Karpas-422 (cell line): ENCODE data around the gene HBQ1. TPM values are rescaled to one million over a fixed set of nuclear protein-coding genes. Genes with fewer than 3 reads are reported as not detected.

Experiments used
- DNase-seq: peaks from one replicate; pipeline ENCODE4 v3.0.0-alpha.2; 2015
- H2AFZ ChIP-seq: fragments of 200-600 bp; sonication (generic); 2 replicates; pipeline ENCODE4 v1.6.1; 2014; ENCODE audit warnings: antibody characterized with exemption, low read length, mixed read lengths
- H3K27ac ChIP-seq: fragments of 200-600 bp; sonication (generic); 2 replicates; pipeline ENCODE4 v1.5.1; 2014; ENCODE audit warnings: mild to moderate bottlenecking, low read length, moderate library complexity
- H3K27me3 ChIP-seq: fragments of 200-600 bp; sonication (generic); 2 replicates; pipeline ENCODE4 v1.6.1; 2014; ENCODE audit warnings: low read length, mixed read lengths
- H3K36me3 ChIP-seq: fragments of 200-600 bp; sonication (generic); 2 replicates; pipeline ENCODE4 v1.6.1; 2014; ENCODE audit warnings: low read length, mixed read lengths; ENCODE audit not compliant: insufficient read depth
- H3K4me1 ChIP-seq: fragments of 200-600 bp; sonication (generic); 2 replicates; pipeline ENCODE4 v1.6.1; 2014; ENCODE audit warnings: mild to moderate bottlenecking, low read length, mixed read lengths
- H3K4me2 ChIP-seq: fragments of 200-600 bp; sonication (generic); 2 replicates; pipeline ENCODE4 v1.6.1; 2014; ENCODE audit warnings: low read length, low read depth, mild to moderate bottlenecking; ENCODE audit not compliant: poor library complexity, severe bottlenecking
- H3K4me3 ChIP-seq: fragments of 200-600 bp; sonication (generic); 2 replicates; pipeline ENCODE4 v1.5.1; 2014; ENCODE audit warnings: mild to moderate bottlenecking, antibody characterized with exemption, low read length, mixed read lengths
- H3K79me2 ChIP-seq: fragments of 200-600 bp; sonication (generic); 2 replicates; pipeline ENCODE4 v1.6.1; 2014; ENCODE audit warnings: mild to moderate bottlenecking, low read length, mixed read lengths
- H3K9ac ChIP-seq: fragments of 200-600 bp; sonication (generic); 2 replicates; pipeline ENCODE4 v1.6.0; 2014; ENCODE audit warnings: low read length
- H3K9me2 ChIP-seq: fragments of 200-600 bp; sonication (generic), shearing (Covaris generic); replicated peaks from 2 replicates; pipeline ENCODE4 v1.6.0; 2014; ENCODE audit warnings: mild to moderate bottlenecking, low read length, moderate library complexity; ENCODE audit not compliant: insufficient read depth
- H3K9me3 ChIP-seq: fragments of 300-700, 200-600 bp; sonication (generic); 2 replicates; pipeline ENCODE4 v1.6.1; 2014; ENCODE audit warnings: low read length, mixed read lengths
- H4K20me1 ChIP-seq: fragments of 200-600 bp; sonication (generic); 2 replicates; pipeline ENCODE4 v1.6.1; 2014; ENCODE audit warnings: mild to moderate bottlenecking, antibody characterized with exemption, low read length, low read depth; ENCODE audit not compliant: insufficient read depth
- total RNA-seq: library from RNA; depleted of rRNA; stranded (reverse); fragments of >200 nt; shearing (Covaris generic); gene quantifications from 2 replicates; pipeline ENCODE4 v1.2.3, GENCODE V29; 2014; ENCODE audit warnings: low replicate concordance; rRNA removed

The HBQ1 gene
- not detected in 2 replicates for total RNA-seq

DNA sequence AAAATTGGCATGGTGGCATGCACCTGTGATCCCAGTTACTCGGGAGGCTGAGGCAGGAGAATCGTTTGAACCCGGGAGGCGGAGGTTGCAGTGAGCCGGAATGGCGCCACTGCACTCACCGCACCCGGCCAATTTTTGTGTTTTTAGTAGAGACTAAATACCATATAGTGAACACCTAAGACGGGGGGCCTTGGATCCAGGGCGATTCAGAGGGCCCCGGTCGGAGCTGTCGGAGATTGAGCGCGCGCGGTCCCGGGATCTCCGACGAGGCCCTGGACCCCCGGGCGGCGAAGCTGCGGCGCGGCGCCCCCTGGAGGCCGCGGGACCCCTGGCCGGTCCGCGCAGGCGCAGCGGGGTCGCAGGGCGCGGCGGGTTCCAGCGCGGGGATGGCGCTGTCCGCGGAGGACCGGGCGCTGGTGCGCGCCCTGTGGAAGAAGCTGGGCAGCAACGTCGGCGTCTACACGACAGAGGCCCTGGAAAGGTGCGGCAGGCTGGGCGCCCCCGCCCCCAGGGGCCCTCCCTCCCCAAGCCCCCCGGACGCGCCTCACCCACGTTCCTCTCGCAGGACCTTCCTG is at the start of gene HBQ1:
HBQ1 (plus strand) TSS at position 359 of the 575 bp plus-strand sequence; CDS start at position 387, 28 bp downstream.
- Histone ChIP-seq H3K9ac (no peak within 1 kb of the TSS), H3K9me3 (no peaks in the 10 kb centered on the region), H3K79me2 (no peaks in the 10 kb centered on the region), H3K27ac (no peak within 1 kb of the TSS), H3K4me2 (no peak within 1 kb of the TSS), H3K36me3 (no peaks in the 10 kb centered on the region), H2AFZ (no peak within 1 kb of the TSS), H4K20me1 (peaks cover 5% of the 10 kb centered on the region; the same call in 1 of the 2 replicates), H3K9me2 (no peaks in the 10 kb centered on the region), H3K4me1 (peaks cover 2% of the 10 kb centered on the region; the same call in 1 of the 2 replicates), H3K4me3 (no peak within 1 kb of the TSS), H3K27me3 (no peaks in the 10 kb centered on the region)
- no peak for DNase-seq

DNA sequence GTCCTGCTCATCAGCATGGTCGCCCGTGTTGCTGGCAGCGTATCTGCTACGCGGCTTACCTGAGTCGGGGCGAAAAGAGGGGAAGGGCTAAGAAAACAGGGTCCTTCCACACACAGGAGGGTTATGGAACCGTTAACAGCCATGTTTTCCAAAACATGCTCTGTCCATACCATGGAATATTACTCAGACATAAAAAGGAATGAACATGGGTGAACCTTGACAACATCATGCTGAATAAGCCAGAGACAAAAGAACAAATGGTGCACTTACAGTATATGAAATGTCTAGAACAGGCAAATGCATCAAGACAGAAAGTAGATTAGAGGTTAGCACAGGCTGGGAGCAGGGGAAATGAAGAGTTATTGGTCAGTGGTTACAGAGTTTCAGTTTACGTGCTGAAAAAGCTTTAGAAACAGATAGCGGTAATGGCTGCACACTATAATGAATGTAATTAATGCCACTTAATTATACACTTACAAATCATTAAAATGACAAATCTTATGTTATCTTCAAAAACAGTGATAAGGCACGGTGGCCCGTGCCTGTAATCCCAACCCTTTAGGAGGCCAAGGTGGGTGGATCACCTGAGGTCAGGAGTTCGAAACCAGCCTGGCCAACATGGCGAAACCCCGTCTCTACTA is 49.6 kb upstream of the HBQ1 start:
- no peak overlapping the region for H3K27ac ChIP-seq
- no peaks in the 10 kb centered on the region for H3K27me3 ChIP-seq
- no peaks in the 10 kb centered on the region for H3K9me3 ChIP-seq
- no peak overlapping the region for H3K4me3 ChIP-seq
- H3K4me1 ChIP-seq, result no peaks in the 10 kb centered on the region
- no peaks in the 10 kb centered on the region for H3K9me2 ChIP-seq
- no peak overlapping the region for H2AFZ ChIP-seq
- H4K20me1 ChIP-seq, result no peaks in the 10 kb centered on the region
- no peak overlapping the region for H3K4me2 ChIP-seq
- no peak for DNase-seq
- H3K9ac ChIP-seq, result no peak overlapping the region
- peaks cover 71% of the 10 kb centered on the region for H3K79me2 ChIP-seq
- H3K36me3 ChIP-seq, result no peaks in the 10 kb centered on the region

DNA sequence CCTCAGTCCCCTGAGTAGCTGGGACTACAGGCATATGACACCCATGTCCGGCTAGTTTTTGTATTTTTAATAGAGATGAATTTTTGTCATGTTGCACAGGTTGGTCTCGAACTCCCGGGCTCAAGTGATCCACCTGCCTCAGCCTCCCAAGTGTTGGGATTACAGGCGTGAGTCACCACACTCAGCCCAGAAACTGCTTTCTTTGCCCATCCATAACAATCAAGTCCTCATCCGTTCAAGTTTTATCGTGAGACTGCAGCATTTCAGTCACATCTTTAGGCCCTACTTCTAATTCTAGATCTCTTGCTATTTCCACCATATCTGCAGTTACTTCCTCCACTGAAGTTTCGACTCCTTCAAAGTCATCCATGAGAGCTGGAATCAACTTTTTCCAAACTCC is 48.1 kb upstream of the HBQ1 start:
- Histone ChIP-seq H3K4me1 (peaks cover 5% of the 10 kb centered on the region), H2AFZ (no peak overlapping the region), H3K79me2 (peaks cover 82% of the 10 kb centered on the region), H4K20me1 (no peaks in the 10 kb centered on the region), H3K9me3 (no peaks in the 10 kb centered on the region), H3K27me3 (no peaks in the 10 kb centered on the region), H3K4me3 (no peak overlapping the region), H3K9me2 (no peaks in the 10 kb centered on the region), H3K4me2 (no peak overlapping the region), H3K36me3 (no peaks in the 10 kb centered on the region), H3K9ac (no peak overlapping the region), H3K27ac (no peak overlapping the region)
- no peak for DNase-seq

DNA sequence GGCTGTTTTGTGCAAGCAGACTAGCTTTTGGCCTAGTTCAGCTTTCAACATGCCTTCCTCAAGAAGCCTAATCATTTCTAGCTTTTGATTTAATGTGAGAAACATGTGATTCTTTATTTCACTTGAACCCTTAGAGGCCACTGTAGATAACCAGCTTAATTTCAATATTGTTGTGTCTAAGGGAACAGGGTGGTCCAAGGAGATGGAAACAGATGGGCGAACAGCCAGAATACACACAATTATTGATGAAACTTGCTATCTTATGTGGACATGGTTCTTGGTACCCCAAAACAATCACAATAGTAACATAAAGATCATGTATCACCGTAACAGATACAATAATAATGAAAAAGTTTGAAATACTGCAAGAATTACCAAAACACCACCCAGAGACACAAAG is 46.5 kb upstream of the HBQ1 start:
- no peak for DNase-seq
- Histone ChIP-seq H3K9me2 (no peaks in the 10 kb centered on the region), H2AFZ (no peak overlapping the region), H3K79me2 (peaks cover 85% of the 10 kb centered on the region), H3K27ac (no peak overlapping the region), H3K9me3 (no peaks in the 10 kb centered on the region), H3K4me1 (peaks cover 11% of the 10 kb centered on the region), H3K27me3 (no peaks in the 10 kb centered on the region), H3K4me2 (no peak overlapping the region), H3K36me3 (no peaks in the 10 kb centered on the region), H3K9ac (no peak overlapping the region), H3K4me3 (no peak overlapping the region), H4K20me1 (no peaks in the 10 kb centered on the region)

DNA sequence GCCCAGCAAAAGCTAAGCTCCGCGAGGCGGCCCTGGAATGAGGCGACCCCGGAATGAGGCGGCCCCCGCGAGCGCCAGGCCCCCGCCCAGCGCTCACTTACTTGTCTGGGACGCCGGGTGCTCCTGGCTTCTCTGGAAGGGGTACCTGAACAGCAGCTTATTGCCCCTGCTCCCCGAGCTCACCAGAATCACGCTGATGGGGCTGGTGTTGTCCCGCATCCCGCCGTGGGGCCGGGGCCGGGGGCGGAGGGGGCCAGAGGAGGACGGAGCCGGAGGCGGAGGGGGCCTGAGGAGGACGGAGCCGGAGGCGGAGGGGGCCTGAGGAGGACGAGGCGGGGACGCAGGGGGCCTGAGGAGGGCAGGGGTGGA is 42.2 kb upstream of the HBQ1 start:
- Histone ChIP-seq H2AFZ (peak overlapping the region; percentile 36; the same call in 1 of the 2 replicates), H4K20me1 (no peaks in the 10 kb centered on the region), H3K27me3 (no peaks in the 10 kb centered on the region), H3K79me2 (peaks cover 49% of the 10 kb centered on the region), H3K27ac (peak overlapping the region; percentile 60), H3K9ac (peak overlapping the region; percentile 99), H3K9me3 (no peaks in the 10 kb centered on the region), H3K4me3 (peak overlapping the region; percentile 96), H3K4me1 (peaks cover 16% of the 10 kb centered on the region), H3K9me2 (no peaks in the 10 kb centered on the region), H3K4me2 (peak overlapping the region; percentile 87), H3K36me3 (no peaks in the 10 kb centered on the region)
- peak; percentile 70 for DNase-seq

DNA sequence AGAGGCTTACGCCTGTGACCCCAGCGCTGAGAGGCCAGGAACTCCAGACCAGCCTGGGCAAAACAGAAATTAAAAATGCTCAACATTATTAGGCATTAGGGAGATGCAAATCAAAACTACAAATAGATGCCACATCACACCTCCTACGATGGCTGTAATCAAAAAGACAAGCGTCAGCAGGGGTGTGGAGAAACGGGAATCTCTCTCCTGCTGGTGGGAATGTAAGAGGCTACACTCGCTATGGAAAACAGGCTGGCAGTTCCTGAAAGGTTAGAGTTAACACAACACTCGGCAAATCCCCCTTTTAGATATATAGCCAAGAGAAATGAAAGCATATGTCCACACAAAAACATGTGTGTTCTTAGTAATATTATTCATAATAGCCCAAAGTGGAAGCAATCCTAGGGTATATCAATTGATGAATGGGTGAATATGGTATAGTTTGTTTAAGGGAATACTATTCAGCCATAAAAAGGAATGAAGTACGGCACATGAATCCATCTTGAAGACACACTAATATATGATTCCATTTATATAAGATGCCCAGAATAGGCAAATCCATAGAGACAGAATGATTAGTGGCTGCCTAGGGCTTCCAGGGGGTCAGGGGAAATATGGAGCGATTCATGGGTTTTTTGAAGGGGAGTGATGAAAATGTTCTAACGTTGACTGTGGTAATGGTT is 39.9 kb upstream of the HBQ1 start:
- Histone ChIP-seq H3K27ac (no peak overlapping the region), H3K27me3 (no peaks in the 10 kb centered on the region)

DNA sequence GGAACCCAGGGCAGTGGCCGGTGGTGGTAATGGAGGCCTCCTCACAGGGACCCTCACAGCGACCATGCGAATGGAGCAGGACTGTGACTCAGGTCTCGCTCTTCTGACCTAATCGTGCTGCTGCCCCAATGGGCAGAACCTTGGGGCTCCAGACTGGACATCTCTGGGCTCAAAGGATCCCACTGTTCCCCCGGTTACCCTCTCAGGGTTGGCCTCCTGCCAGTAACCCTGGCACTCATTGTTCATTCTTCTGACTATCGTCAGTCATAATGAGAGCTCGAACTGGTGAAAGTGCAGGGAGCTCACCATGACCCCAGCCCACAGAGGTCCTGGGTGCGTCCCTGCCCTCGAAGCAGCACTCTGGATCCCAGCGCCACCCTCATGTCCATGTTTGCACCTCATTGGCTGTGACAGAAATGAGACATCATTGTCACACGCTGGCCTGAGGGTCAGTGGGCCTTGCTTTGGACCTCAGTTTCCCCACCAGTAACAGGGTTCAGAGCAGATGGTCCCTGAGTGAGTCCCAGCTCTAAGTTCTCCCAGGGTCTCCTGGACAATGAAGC is 37.8 kb upstream of the HBQ1 start:
- no peak overlapping the region for H3K27ac ChIP-seq
- H4K20me1 ChIP-seq, result no peaks in the 10 kb centered on the region
- H3K4me1 ChIP-seq, result peaks cover 7% of the 10 kb centered on the region
- H3K9ac ChIP-seq, result no peak overlapping the region
- no peak for DNase-seq
- H3K4me2 ChIP-seq, result no peak overlapping the region
- no peaks in the 10 kb centered on the region for H3K9me2 ChIP-seq
- no peaks in the 10 kb centered on the region for H3K36me3 ChIP-seq
- no peak overlapping the region for H3K4me3 ChIP-seq
- no peak overlapping the region for H2AFZ ChIP-seq
- no peaks in the 10 kb centered on the region for H3K27me3 ChIP-seq
- H3K9me3 ChIP-seq, result no peaks in the 10 kb centered on the region
- peaks cover 7% of the 10 kb centered on the region for H3K79me2 ChIP-seq

More for the DNA sequence above, 39.9 kb upstream of the HBQ1 start:
- Histone ChIP-seq H3K36me3 (no peaks in the 10 kb centered on the region), H3K79me2 (peaks cover 28% of the 10 kb centered on the region), H3K9ac (no peak overlapping the region), H2AFZ (no peak overlapping the region), H3K4me3 (no peak overlapping the region), H3K9me2 (no peaks in the 10 kb centered on the region), H4K20me1 (no peaks in the 10 kb centered on the region), H3K4me2 (no peak overlapping the region), H3K9me3 (no peaks in the 10 kb centered on the region), H3K4me1 (peaks cover 16% of the 10 kb centered on the region)
- peak; percentile 38 for DNase-seq

DNA sequence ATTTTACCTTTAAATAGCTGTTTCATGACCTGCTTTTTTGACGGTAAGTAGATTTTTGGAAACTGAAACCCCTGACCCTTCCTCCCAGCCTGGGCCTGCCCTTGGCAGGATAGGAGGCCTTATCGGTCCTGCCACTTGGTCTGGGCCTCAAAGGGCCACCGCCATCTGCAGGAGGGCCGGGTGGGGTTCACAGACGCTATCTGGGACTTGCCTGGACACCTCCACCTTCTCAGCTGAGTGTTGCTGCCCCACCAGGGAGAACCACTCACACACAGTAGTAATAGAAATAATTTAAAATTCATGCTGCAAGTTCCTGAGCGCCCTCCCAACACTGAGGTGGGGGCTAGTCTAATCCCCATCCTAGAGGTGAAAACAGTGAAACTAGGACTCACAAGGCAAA is 37.2 kb upstream of the HBQ1 start:
- H3K4me2 ChIP-seq, result no peak overlapping the region
- DNase-seq, result no peak
- H3K4me3 ChIP-seq, result no peak overlapping the region
- no peak overlapping the region for H3K9ac ChIP-seq
- H4K20me1 ChIP-seq, result no peaks in the 10 kb centered on the region
- H3K9me2 ChIP-seq, result no peaks in the 10 kb centered on the region
- H3K27ac ChIP-seq, result no peak overlapping the region
- no peak overlapping the region for H2AFZ ChIP-seq
- no peaks in the 10 kb centered on the region for H3K36me3 ChIP-seq
- H3K9me3 ChIP-seq, result no peaks in the 10 kb centered on the region
- H3K27me3 ChIP-seq, result no peaks in the 10 kb centered on the region
- peaks cover 5% of the 10 kb centered on the region; the same call in 1 of the 2 replicates for H3K4me1 ChIP-seq
- peaks cover 1% of the 10 kb centered on the region for H3K79me2 ChIP-seq
